OCI-LY1 (cell line): ENCODE measurements around the gene RPL18.

ENCODE experiments used
- H2AFZ ChIP-seq: fragments of 200-600 bp; sonication (generic), shearing (Covaris generic); 2 replicates; pipeline ENCODE4 v1.6.0; 2014; ENCODE audit warnings: antibody characterized with exemption, mild to moderate bottlenecking, low read length
- H3F3A ChIP-seq: fragments of 200-600 bp; sonication (generic), shearing (Covaris generic); 2 replicates; pipeline ENCODE4 v1.6.0; 2014; ENCODE audit warnings: mild to moderate bottlenecking, antibody characterized with exemption, low read length, moderate library complexity; ENCODE audit not compliant: insufficient read depth
- H3K27ac ChIP-seq: fragments of 200-600 bp; sonication (generic); 2 replicates; pipeline ENCODE4 v1.5.1; 2014; ENCODE audit warnings: low read length, mixed run types, mild to moderate bottlenecking, low read depth; ENCODE audit not compliant: poor library complexity, severe bottlenecking
- H3K27me3 ChIP-seq: fragments of 200-600 bp; sonication (generic); 2 replicates; pipeline ENCODE4 v1.6.0; 2014; ENCODE audit warnings: antibody characterized with exemption, mild to moderate bottlenecking, low read length, moderate library complexity; ENCODE audit not compliant: insufficient read depth
- H3K36me3 ChIP-seq: fragments of 200-600 bp; sonication (generic); 2 replicates; pipeline ENCODE4 v1.6.1; 2014; ENCODE audit warnings: mild to moderate bottlenecking, antibody characterized with exemption, low read length, moderate library complexity, mixed read lengths; ENCODE audit not compliant: insufficient read depth
- H3K4me1 ChIP-seq: fragments of 200-600 bp; sonication (generic); 2 replicates; pipeline ENCODE4 v1.5.1; 2014; ENCODE audit warnings: mild to moderate bottlenecking, low read length, moderate library complexity; ENCODE audit not compliant: insufficient read depth, severe bottlenecking
- H3K4me2 ChIP-seq: fragments of 200-600 bp; sonication (generic), shearing (Covaris generic); 2 replicates; pipeline ENCODE4 v1.6.1; 2014; ENCODE audit warnings: low read length
- H3K4me3 ChIP-seq: fragments of 200-600 bp; sonication (generic); 2 replicates; pipeline ENCODE4 v1.5.1; 2014; ENCODE audit warnings: low read length, low read depth, mild to moderate bottlenecking, mixed read lengths; ENCODE audit not compliant: poor library complexity, severe bottlenecking
- H3K79me2 ChIP-seq: fragments of 200-600 bp; shearing (Covaris generic); 2 replicates; pipeline ENCODE4 v1.6.1; 2016; ENCODE audit warnings: mixed run types, low read length, mixed read lengths; ENCODE audit not compliant: insufficient read depth
- H3K9ac ChIP-seq: fragments of 200-600 bp; sonication (generic), shearing (Covaris generic); 2 replicates; pipeline ENCODE4 v1.6.1; 2014; ENCODE audit warnings: mild to moderate bottlenecking, low read length, mixed read lengths
- H3K9me2 ChIP-seq: fragments of 200-600 bp; sonication (generic), shearing (Covaris generic); 2 replicates; pipeline ENCODE4 v1.6.1; 2014; ENCODE audit warnings: low read depth, mild to moderate bottlenecking, low read length, mixed read lengths
- H3K9me3 ChIP-seq: fragments of 200-600 bp; shearing (Covaris generic); 2 replicates; pipeline ENCODE4 v1.6.1; 2014; ENCODE audit warnings: low read length, mixed read lengths
- H4K20me1 ChIP-seq: fragments of 200-600 bp; sonication (generic), shearing (Covaris generic); 2 replicates; pipeline ENCODE4 v1.6.0; 2016; ENCODE audit warnings: mild to moderate bottlenecking, low read length; ENCODE audit not compliant: insufficient read depth
- CTCF ChIP-seq: fragments of 200-600 bp; sonication (generic), shearing (Covaris generic); IDR thresholded peaks from 2 replicates; pipeline ENCODE4 v1.5.1; 2017; ENCODE audit warnings: mild to moderate bottlenecking, antibody characterized with exemption, low read length, moderate library complexity, mixed read lengths
- EZH2 ChIP-seq: fragments of 200-600 bp; sonication (generic), shearing (Covaris generic); IDR thresholded peaks from 2 replicates; pipeline ENCODE4 v1.8.0; 2017; ENCODE audit warnings: borderline replicate concordance, mixed run types, mild to moderate bottlenecking, antibody characterized with exemption, low read length, moderate library complexity, mixed read lengths

Gene RPL18

GRCh38 chr19:48661711-48662090 is 42.7 kb upstream of the RPL18 start:
- Histone ChIP-seq H3K79me2 (no peaks in the 10 kb centered on the region), H3K9me2 (no peaks in the 10 kb centered on the region), H3K27me3 (no peaks in the 10 kb centered on the region), H3K4me3 (no peak overlapping the region), H3K4me2 (no peak overlapping the region), H2AFZ (no peak overlapping the region), H3K4me1 (no peaks in the 10 kb centered on the region), H3K9ac (no peak overlapping the region), H4K20me1 (no peaks in the 10 kb centered on the region), H3F3A (no peaks in the 10 kb centered on the region), H3K27ac (no peak overlapping the region), H3K36me3 (no peaks in the 10 kb centered on the region), H3K9me3 (no peaks in the 10 kb centered on the region)
- no peak for TF ChIP-seq CTCF
- no peak for TF ChIP-seq EZH2

- Histone ChIP-seq H3K4me2 (no peak overlapping the region), H4K20me1 (no peaks in the 10 kb centered on the region), H3K9me3 (no peaks in the 10 kb centered on the region), H3F3A (no peaks in the 10 kb centered on the region), H3K9me2 (no peaks in the 10 kb centered on the region), H3K9ac (no peak overlapping the region), H2AFZ (no peak overlapping the region), H3K36me3 (no peaks in the 10 kb centered on the region), H3K4me3 (no peak overlapping the region), H3K27me3 (no peaks in the 10 kb centered on the region), H3K79me2 (no peaks in the 10 kb centered on the region), H3K27ac (no peak overlapping the region), H3K4me1 (no peaks in the 10 kb centered on the region)
- no peak for TF ChIP-seq CTCF
- no peak for TF ChIP-seq EZH2
These were observed 42.1 kb upstream of the RPL18 start for GRCh38 chr19:48660852-48661710.

GRCh38 chr19:48659768-48660167 is 40.8 kb upstream of the RPL18 start:
- H3K36me3 ChIP-seq = no peaks in the 10 kb centered on the region
- no peak overlapping the region for H3K4me3 ChIP-seq
- H3K4me1 ChIP-seq = peaks cover under 1% of the 10 kb centered on the region
- H3K9me3 ChIP-seq = no peaks in the 10 kb centered on the region
- no peaks in the 10 kb centered on the region for H4K20me1 ChIP-seq
- H3K79me2 ChIP-seq = no peaks in the 10 kb centered on the region
- no peaks in the 10 kb centered on the region for H3F3A ChIP-seq
- H3K9me2 ChIP-seq = no peaks in the 10 kb centered on the region
- no peak overlapping the region for H3K9ac ChIP-seq
- no peak overlapping the region for H3K4me2 ChIP-seq
- no peak overlapping the region for H3K27ac ChIP-seq
- no peak overlapping the region for H2AFZ ChIP-seq
- no peak for TF ChIP-seq CTCF
- TF ChIP-seq EZH2 = no peak
- H3K27me3 ChIP-seq = no peaks in the 10 kb centered on the region
